ELF-1 (cell line): Measurements from ENCODE around the gene HECW1.
"Not testable (repeated sequence)": the region's sequence is repeated elsewhere in the genome, so short reads cannot be mapped to it uniquely, and the experiment has no call there.

Experiments
- DNase-seq: peaks from one replicate; pipeline ENCODE4 v3.0.0-alpha.2; 2016; ENCODE audit warnings: low read depth, low spot score

Gene HECW1

DNA sequence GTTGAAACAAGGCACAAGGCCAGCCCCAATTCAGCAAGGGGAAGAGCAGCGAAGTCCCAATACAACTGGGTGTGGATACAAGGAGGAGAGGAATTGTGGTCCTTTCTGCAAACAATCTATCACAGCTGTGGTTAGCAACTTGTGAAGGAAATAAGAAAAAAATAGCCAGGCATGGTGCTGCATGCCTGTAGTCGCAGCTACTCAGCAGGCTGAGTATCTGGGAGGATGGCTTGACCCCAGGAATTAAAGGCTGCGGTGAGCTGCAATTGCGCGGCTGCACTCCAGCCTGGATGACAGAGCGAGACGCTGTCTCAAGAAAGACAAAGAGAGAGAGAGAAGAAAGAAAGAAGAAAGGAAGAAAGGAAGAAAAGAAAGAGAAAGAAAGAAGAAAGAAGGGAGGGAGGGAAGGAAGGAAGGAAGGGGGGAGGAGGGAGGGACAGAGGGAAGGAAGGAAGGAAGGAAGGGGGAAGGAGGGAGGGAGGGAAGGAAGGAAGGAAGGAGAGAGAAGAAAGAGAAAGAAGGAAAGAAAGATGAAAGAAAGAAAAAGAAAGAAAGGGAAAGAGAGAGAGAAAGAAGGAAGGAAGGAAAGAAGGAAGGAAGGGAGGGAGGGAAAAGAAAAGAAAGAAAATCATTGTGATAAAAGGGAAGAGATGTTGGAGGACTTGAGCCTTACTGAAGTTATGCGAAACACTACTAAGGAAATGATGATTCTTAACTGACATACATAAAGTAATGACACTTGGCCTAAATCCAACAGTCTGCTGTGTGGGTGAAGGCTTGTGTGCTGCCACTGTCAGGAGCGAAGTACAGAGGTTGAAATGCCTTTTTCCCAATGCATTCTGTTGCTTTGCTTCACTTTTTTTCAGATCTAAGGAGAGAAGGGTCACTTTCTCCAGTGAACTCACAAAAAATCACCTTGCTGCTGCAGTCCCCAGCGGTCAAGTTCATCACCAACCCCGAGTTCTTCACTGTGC lies 353.4 kb downstream of the HECW1 start:
- no peak for DNase-seq

DNA sequence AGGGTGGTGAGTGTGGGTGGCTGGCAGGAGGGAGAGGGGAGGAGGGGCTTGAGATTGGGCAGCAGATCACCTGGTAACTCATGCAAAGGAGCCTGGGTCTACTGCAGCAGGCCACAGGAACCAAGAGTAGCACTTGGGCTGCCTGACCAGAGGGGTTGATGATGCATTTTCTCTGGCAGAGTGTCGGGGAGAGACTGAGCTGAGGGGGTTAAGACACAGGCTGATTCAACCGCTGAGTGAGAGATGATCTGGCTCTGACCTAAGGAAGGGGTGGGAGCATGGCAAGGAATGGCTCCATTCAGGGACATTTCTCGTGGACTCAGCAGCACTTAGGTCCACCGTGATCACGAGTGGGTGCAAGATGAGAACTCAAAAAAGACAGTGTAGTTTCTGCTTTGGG lies 355.0 kb downstream of the HECW1 start:
- no peak for DNase-seq

DNA sequence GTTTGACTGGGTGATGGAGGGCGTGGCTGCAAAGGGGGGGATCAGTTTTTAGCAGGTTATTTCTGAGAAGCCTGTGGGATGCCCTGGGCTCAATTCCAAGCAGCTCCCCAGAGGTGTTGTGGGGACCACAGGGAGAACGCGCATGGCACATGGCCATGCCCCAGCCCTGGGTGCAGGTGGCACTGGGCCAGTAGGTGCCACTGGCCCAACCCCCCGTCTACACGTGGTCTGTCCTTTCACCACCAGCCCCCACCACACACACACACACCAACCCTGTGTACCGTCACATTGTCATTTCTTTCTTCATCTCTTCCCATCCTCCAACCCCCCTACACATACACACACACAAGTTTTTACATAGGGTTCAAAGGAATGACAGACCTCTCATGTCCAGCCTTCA lies 355.4 kb downstream of the HECW1 start:
- no peak for DNase-seq

DNA sequence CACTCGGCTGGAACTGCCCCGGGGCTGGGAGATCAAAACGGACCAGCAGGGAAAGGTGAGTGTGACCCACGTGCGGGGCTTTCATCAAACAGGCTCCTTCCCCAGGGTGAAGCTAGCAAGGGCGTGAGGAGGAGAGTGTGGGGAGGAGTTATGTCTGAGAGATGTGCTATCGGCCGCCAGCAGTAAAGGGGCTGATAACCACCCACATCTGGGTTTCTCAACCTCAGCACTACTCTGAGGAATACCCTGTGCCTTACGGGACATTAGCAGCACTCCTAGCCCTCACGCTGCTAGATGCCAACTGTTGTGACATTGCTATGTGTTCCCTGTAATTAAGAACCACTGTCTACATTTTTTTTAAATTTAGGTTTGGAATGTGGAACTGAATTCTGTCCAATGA lies 356.6 kb downstream of the HECW1 start:
- DNase-seq, result no peak

DNA sequence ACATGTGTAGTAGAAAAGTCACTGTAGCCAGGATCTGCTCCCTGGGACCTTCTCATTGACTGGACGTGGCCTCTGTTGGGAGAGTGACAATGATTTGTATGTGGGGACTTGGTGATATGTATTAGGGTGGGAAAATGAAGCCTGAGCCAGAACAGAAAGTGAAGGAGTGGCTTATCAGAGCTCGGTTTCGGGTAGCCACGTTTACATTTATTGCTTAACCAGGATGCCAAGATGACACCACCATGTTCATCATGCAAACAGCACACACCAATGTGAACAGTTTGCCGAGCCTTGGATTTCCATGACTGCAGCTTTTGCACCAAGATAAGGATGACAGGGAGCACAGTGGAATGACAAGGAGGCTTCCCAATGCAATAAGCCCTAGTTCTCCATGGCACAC lies 357.7 kb downstream of the HECW1 start:
- no peak for DNase-seq

DNA sequence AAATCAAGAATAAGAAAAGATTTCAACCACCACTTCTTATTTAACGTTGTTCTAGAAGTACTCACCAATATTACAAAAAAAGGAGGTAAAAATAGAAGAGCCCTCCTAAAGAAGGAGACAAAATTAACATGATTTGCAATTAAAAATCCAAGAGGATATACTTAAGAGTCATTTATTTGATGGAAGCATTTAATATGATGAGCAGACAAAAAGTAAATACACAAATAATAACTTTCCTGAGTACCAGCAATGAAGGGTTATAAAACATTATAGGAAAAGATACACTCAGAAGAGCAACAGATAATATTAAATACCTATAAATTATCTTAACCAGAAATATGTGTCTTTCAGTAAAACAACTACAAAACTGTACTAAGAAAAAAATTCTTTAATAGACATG lies 363.5 kb downstream of the HECW1 start:
- no peak for DNase-seq

DNA sequence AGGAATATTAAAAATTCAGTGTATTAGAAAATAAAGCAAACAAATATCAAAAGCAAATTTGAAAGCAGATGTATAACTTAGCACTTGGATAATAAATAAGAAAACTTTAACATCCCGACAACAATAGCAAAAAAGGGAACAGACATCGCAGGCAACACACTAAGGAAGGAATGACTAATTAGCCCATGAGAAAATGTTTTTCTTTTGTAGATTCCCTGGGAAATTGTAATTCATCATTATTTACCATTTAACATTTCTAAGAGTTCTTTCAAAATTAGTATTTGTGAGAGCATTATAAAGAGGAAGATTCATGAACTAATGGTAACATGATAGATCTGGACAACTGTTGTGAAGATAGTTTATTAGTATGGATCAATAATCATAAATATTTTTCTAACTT lies 364.4 kb downstream of the HECW1 start:
- DNase-seq, result no peak

DNA sequence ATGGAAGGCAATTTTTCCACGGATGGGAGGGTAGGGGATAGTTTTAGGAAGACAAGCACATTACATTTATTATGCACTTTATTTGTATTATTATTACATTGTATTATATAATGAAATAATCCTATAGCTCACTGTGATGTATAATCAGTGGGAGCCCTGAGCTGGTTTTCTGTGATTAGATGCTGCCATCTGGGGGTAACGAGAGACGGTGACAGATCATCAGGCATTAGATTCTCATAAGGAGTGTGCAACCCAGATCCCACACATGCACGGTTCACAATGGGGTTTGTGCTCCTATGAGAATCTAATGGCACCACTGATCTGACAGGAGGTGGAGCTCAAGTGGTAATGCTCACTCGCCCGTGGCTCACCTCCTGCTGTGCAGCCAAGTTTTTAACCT lies 366.6 kb downstream of the HECW1 start:
- no peak for DNase-seq

DNA sequence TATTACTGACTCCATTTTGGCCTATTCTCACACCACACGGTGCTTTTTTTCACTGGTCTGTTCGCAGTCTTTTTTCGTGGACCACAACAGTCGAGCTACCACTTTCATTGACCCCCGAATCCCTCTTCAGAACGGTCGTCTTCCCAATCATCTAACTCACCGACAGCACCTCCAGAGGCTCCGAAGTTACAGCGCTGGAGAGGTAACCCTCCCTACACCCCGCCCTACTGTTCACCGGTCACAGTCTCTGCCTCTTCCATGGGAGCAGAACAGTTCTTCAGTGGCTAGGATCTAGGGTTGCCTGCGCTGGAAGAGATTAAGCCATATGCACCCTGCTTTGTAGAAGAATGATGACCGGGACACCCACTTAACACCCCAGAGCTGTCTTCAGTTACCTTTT lies 367.1 kb downstream of the HECW1 start:
- no peak for DNase-seq

DNA sequence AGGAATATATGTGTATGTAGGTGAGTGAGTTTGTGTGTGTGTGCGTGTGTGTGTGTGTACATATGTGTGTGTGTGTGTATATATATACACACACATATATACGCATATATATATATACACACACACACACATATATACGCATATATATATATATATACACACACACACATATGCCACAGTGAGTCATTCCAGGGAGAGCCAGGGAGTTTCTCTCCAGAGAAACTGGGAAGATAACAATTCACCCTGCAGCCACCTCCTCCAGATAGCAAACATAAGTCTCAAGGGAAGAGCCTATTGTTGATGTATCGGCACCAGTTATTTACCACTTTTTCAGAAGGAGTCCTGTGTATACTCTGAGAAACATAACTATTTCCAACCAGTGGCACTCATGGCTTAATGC lies 368.1 kb downstream of the HECW1 start:
- no peak for DNase-seq

DNA sequence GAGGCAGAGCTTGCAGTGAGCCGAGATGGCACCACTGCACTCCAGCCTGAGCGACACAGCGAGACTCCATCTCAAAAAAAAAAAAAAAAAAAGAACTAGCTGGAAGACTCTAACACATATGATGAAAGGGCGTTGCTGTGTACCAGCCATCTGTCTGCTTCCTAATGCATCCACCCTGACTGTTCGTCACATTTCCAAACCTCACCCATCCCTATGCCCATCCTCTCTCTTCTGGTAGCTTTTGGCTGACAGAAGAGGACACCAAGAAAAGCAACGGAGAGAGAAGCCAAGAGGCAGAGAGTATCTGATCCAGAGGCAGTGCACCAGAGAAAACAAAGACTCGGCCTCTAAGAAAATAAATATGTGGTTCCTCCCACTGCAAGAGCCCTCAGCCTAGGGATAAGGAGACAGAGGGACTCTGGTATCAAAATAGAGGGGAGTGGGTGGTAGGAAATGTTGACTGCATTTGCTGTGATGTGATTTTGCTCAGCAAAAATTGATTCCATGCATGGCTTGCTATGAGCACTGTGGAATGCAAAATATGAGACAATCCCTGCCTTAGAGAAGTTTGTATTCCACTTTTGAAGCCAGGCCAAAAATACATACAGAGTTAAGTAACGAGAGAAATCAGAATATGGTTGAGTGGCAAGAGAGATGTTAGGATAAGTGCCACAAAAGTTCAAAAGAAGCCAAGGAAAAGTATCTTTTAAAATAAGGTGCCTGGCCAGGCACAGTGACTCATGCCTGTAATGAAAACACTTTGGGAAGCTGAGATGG lies 369.6 kb downstream of the HECW1 start:
- no peak for DNase-seq

DNA sequence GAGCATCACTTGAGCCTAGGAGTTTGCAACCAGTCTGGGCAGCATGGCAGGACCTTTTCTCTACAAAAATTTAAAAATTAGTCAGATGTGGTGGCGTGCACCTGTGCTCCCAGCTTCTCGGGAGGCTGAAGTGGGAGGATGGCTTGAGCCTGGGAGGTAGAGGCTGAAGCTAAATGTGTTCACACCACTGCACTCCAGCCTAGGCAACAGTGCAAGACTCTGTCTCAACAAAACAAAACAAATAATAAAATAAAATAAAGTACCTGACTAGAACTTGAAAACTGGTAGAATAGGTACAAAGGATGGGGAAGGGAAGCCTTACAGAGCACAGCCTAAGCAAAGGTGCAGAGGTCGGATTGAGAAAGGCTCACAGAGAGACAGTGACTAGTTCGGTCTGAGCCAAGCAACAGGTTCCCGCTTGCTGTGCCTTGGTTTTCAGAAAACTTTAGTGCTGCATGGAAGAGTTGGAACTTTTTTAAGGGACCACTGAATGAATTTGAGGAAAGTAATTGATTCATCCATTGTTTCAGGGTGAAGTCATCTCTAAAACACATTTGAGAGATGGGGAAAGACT lies 370.3 kb downstream of the HECW1 start:
- no peak for DNase-seq

DNA sequence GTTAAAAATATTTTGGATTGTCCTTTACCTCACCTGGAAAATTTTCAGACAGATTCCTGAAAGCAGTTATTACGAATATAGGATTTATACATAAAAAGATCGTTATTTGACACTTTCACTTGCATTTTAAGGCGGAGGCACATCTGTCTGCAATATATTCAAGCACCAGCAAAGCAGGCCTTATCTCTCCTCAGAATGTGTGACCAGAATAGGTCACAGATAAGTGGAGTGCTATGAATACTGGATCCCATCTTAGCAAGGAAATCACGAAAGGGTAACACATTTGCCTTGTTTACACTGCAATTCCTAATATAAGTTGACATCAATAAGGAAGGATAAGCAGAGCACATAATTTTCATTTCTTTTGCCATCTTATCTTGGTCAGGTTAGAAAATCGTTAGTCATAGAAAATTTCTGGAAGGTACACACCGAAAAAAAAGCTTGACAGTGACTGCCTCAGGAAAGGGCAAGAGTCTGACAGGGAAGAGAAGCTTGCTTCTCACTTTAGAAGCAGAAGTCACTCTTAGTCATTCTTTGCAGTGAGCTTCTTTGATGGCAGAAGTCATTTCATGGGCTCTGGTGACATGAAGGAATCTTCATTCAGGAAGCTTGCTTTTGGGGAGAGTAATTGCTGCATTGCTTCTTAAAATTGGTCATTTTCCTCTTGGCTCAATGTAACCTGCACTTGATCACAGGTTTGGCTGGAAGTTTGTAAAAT lies 372.4 kb downstream of the HECW1 start:
- no peak for DNase-seq

DNA sequence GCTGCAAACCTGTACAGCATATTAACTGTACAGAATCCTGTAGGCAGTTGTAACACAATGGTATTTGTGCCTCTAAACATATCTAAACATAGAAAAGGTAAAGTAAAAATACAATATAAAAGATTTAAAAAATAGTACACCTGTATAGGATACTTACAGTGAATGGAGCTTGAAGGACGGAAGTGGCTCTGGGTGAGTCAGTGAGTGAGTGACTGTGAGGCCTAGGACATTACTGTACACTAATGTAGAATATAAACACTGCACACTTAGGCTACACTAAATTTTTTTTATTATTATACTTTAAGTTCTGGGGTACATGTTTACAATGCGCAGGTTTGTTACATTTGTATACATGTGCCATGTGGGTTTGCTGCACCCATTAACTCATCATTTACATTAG lies 373.1 kb downstream of the HECW1 start:
- no peak for DNase-seq

DNA sequence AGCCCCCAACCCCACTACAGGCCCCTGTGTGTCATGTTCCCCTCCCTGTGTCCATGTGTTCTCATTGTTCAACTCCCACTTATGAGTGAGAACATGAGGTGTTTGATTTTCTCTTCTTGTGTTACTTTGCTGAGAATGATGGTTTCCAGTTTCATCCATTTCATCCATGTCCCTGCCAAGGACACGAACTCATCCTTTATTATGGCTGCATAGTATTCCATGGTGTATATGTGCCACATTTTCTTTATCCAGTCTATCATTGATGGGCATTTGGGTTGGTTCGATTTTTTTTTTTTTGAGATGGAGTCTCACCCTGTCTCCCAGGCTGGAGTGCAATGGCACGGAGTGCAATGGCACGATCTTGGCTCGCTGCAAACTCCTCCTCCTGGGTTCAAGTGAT lies 373.6 kb downstream of the HECW1 start:
- not testable (repeated sequence) for DNase-seq

DNA sequence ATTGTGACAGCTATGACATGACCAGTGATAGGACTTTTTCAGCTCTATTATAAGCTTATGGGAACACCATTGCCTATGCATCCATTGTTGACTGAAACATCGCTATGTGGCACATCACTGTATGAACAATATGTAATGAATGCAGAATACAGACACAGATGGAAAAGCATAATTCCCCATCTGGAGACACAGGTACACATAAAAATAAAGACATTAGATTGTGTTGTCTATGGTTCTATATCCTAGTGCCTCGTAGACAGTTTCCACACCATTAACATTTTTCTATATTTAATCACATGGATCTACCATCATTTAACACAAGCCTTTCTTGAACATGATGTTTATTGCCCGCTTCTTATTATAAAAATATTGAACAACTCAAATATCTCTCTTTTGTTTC lies 374.2 kb downstream of the HECW1 start:
- no peak for DNase-seq

DNA sequence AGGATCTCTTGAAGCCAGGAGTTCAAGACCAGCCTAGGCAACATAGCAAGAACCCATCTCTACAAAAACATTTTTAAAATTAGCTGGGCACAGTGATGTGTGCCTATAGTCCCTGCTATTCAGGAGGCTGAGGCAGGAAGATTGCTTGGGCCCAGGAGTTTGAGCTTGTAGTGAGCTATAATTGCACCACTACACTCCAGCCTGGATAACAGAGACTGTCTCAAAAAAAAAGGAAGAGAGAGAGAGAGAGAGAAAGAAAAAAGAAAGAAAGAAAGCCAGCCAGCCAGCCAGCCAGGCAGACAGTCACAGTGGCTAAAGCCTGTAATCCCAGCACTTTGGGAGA lies 375.3 kb downstream of the HECW1 start:
- DNase-seq, result no peak

DNA sequence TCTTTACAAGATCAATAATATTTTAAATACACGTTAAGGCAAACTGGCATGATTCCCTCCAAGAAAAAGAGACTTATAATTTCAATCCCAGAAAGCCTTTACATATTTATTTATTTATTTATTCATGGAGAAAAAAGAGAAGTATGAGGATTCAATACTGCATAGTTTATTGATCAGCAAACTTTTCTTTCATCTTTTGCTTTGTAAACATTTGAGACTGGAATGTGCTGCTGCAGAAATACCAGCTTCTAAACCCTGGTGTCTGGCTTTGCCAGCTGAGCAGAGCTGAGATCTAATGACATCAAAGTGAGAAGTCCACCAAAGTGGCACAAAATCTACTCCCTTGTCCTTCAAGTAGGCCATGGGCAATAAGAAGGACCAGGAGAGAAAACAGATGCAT lies 376.8 kb downstream of the HECW1 start:
- DNase-seq, result no peak

DNA sequence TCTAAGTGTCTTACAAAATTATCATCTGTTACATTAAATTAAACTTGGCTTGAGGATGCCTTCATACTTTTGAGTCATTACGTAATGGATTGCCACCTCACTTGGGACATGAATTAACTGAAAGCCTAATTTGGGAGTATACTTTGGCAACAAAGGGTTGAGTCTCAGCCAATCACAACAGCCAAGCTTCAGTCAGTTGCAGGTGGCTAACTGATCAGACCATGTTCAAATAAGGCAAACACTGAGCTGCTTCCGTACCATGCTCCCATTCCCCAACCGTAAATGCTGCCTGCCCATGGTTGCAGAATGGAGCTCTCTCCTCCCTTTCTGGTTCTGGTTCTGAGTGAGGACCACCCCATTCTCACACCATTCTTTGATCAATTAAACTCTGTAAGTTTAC lies 377.6 kb downstream of the HECW1 start:
- DNase-seq, result no peak

DNA sequence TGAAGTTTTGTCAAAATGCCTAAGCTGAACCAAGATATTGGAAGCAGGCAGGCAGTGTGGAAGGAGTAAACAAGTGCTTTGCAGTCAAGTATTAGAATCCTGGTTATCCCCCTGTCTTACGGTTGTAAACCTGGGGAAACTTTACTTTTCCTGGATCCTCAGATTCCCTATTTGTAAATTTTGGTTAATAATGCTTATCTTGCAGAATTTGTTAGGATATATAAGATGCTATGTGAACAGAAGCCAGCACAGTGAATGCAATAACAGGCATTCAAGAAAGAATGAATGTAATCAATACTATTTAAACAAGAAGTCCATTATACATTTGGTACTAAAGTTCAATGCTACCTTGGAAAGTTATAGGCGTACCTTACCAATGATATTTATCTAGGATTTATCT lies 378.7 kb downstream of the HECW1 start:
- no peak for DNase-seq

DNA sequence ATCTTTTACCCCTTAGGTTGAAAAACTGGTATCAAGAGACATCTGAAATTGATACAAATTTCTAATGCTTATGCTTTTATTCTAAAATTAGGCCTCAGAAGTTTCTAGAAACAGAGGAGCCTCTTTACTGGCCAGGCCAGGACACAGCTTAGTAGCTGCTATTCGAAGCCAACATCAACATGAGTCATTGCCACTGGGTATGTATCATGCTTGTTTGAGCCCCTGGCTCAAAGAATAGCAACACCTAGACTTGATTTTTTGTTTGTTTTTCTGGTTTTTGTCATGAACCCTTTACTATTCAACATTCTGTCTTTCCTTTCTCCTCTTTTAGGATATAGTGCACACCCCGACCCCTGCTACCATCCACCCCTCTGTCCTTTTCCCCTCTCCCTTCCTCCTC lies 379.5 kb downstream of the HECW1 start:
- no peak for DNase-seq

DNA sequence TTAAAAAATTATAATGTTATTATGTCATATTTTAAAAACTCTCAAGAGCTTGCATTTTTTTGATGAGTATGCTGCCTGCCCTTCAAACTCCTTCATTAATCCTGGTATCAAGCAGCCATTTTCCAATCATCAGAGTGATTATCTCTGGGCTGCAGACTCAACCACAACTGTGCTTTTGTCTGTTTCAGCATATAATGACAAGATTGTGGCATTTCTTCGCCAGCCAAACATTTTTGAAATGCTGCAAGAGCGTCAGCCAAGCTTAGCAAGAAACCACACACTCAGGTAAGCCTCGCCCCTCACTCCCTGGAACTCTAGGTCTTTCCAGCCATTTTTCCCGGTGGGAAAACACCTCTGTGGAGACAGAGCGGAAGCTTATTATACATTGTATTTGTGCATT lies 380.4 kb downstream of the HECW1 start:
- no peak for DNase-seq
